ENCODE data around the gene NCF2. TPM values are rescaled to one million over a fixed set of nuclear protein-coding genes. Genes with fewer than 3 reads are reported as not detected.

The NCF2 gene
- total RNA-seq: 1.6 TPM in 1 of 2 replicates, not detected in the other

DNA sequence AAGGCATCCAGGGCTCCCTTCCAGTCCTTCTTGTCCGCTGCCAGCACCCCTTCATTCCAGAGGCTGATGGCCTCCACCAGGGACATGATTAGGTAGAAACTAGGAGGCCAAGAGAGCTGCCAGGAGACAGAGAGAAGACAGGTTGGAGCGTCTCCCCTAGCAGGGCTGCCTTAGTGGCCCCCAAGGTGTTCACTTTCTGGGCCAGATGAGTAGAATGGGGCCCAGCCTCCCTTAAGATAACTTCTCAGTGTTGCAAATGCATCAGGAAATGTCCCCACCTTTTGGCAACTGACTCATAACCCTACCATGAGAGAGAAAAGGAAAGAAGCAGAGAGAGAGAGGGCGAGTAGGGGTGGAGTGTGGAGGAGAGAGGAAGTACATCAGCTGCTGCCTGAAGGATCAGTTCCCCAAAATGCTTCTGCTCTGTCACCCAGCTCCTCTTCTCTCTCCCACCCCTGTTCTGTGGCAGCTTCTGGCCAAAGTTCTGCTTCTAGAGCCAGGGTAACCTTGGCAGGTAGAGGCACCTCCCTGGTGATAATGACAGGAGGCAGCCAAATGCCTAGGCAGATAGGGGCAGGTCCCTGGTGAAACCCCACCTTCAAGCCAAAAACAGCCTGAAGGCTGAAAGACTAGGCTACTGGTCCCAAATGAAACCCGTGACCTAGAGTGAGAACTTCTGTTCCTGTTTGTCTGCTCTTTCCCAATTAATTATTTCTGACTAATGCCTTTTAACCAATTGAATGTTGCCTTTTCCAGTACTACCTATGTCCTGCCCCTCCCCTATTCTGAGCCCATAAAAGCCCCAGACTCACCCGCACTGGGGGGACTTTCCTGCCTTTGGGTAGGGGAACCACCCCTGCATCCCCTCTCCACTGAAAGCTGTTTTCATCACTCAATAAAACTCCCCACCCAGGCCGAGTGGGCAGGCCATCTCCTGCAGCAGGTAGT is at the start of gene NCF2:
Gene NCF2, minus strand, starts transcription at position 216 of the 948 bp plus-strand sequence. Its CDS starts 130 bp downstream, at position 86.
- TF ChIP-seq, protein P1, sequence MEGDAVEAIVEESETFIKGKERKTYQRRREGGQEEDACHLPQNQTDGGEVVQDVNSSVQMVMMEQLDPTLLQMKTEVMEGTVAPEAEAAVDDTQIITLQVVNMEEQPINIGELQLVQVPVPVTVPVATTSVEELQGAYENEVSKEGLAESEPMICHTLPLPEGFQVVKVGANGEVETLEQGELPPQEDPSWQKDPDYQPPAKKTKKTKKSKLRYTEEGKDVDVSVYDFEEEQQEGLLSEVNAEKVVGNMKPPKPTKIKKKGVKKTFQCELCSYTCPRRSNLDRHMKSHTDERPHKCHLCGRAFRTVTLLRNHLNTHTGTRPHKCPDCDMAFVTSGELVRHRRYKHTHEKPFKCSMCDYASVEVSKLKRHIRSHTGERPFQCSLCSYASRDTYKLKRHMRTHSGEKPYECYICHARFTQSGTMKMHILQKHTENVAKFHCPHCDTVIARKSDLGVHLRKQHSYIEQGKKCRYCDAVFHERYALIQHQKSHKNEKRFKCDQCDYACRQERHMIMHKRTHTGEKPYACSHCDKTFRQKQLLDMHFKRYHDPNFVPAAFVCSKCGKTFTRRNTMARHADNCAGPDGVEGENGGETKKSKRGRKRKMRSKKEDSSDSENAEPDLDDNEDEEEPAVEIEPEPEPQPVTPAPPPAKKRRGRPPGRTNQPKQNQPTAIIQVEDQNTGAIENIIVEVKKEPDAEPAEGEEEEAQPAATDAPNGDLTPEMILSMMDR (IDR thresholded peaks at IDR 0.05; ENCODE audit: insufficient read depth, low read depth, low read length): no peak
- DNase-seq (ENCODE audit: low read depth): no peak

DNA sequence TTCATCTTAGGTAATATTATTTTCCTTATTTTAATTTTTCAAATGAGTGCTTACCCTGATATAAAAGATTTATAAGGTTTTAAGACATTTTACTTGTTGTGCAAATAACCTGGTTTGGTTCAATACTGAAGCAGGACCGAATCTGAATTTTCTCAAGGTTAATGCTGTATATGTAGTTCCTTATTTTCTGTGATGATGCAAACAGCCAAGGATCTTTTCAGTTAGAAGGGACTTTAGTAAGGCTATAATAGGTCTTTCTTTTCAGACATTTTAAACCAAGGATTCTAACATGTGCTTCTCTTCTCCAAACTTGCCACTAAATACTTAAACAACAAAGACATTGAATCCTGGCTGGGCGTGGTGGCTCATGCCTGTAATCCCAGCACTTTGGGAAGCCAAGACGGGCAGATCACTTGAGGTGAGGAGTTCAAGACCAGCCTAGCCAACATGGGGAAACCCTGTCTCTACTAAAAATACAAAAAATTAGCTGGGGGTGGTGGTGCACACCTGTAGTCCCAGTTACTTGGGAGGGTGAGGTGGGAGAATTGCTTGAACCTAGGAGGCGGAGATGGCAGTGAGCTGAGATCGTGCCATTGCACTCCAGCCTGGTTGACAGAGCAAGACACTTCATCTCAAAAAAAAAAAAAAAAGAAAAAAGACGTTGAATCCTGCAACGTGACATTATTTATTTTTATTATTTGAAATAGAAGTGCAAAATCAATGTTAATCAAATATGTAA is 48.6 kb upstream of the NCF2 start:
- TF ChIP-seq, protein P1 (IDR thresholded peaks at IDR 0.05; ENCODE audit: insufficient read depth, low read depth, low read length): no peak
- H3K4me3 ChIP-seq (ENCODE audit: low read depth, low read length): no peak overlapping the region
- DNase-seq (ENCODE audit: low read depth): no peak

More for the DNA sequence above, at the start of gene NCF2:
- H3K4me3 ChIP-seq (ENCODE audit: low read depth, low read length): no peak within 1 kb of the TSS

DNA sequence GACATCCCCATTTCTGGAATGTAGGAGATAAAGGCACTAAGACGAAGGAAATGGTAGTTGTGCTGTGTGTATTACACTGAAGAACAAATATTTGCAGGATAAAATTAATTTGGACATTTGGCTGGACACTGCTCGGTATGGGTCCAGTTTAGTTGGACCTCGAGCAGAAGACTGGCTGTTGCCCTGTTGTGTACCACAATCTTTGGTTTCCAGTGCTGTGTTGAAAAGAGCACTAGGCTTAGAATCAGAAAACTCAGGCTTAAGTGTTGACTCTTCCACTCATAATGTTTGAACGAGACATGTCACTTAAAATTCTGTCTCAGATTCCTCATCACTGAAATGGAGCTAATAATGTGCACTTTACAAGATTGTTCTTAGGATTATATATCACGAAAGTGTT is 46.5 kb upstream of the NCF2 start:
- H3K4me3 ChIP-seq (ENCODE audit: low read depth, low read length): no peak overlapping the region
- TF ChIP-seq, protein P1 (IDR thresholded peaks at IDR 0.05; ENCODE audit: insufficient read depth, low read depth, low read length): no peak
- DNase-seq (ENCODE audit: low read depth): no peak

- peak overlapping the region; percentile 90 for H3K4me3 ChIP-seq (ENCODE audit: low read depth, low read length)
- DNase-seq (ENCODE audit: low read depth): no peak
- TF ChIP-seq, protein P1 (IDR thresholded peaks at IDR 0.05; ENCODE audit: insufficient read depth, low read depth, low read length): no peak
These were observed 46.0 kb upstream of the NCF2 start for GRCh38 chr1:183636334-183636682.

DNA sequence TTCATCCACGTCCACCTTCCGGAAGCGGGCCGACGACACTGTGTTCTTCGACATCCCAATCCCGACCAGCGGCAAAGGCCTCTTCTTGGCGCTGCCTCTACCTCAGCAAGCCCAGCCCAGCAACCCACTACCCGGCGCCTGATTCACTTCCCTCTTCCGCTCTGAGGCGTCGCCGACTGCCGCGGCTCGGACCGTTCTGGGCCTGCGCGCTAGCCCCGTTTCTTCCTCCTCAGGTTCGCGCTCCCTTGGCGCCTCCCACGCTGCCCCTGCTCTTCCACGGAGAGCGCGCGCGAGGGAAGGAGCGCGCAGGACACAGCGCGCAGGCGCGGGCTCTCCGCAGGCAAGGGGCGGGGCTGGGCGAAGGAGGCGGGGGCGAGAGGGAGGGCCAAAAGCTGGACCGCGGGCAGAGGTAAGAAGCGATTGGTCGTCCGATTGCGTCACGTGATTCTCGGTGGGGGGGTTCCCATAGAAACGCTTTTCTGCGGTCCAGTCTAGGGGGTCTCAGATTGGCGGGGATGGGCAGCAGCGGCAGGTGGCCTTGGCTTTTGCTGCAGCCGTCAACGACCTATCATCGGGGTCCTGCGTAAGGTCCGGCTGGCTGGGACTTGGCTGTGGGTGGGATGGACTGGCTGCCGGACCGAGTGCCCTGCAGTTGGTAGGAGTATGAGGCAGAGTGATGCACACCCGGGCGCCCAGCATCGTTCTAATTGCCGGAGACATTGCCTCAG is 45.5 kb upstream of the NCF2 start, which contains the start of gene ARPC5:
Gene ARPC5, minus strand, starts transcription at position 178 of the 728 bp plus-strand sequence. Its CDS starts 124 bp downstream, at position 54.
- peak within 1 kb of the TSS; percentile 90 for H3K4me3 ChIP-seq (ENCODE audit: low read depth, low read length)
- peak; percentile 98 for DNase-seq (ENCODE audit: low read depth)
- TF ChIP-seq, protein P1 (IDR thresholded peaks at IDR 0.05; ENCODE audit: insufficient read depth, low read depth, low read length): no peak

GRCh38 chr1:183635099-183635605 is 44.9 kb upstream of the NCF2 start:
- H3K4me3 ChIP-seq (ENCODE audit: low read depth, low read length): peak overlapping the region; percentile 90
- peak; percentile 20 for DNase-seq (ENCODE audit: low read depth)
- TF ChIP-seq, protein P1 (IDR thresholded peaks at IDR 0.05; ENCODE audit: insufficient read depth, low read depth, low read length): no peak

Data from fibroblast of villous mesenchyme (primary cell).